A549 (cell line): Measurements from ENCODE around the gene ZNF23. TPM values are rescaled to one million over a fixed set of nuclear protein-coding genes. Genes with fewer than 3 reads are reported as not detected.

Experiments used
- ATAC-seq, 2 experiments: fragments of 200-7000 bp in 1 of 2; fragments of >200 bp in 1 of 2; cut with Nextera tagmentation in 1 of 2; cut with Tn5 transposase in 1 of 2; 3 replicates each; pipeline versions ENCODE4 v1.8.0 to v1.9.1; 2018 to 2020; ENCODE audit warnings: mild to moderate bottlenecking in 1 of 2, moderate library complexity in 1 of 2
- CTCF ChIA-PET: fragments of 300-600 bp; sonication (Branson Sonifier 250); formaldehyde crosslinking; extraction: SDS; loops from one replicate; lab custom pipeline; 2021; ENCODE audit warnings: antibody characterized with exemption, inconsistent platforms; lab: Yijun Ruan, JAX
- POLR2A ChIA-PET: fragments of 350-600 bp; formaldehyde crosslinking; extraction: SDS; loops from one replicate; lab custom pipeline; 2021; ENCODE audit warnings: antibody characterized with exemption, inconsistent platforms; lab: Yijun Ruan, JAX
- DNase-seq, 2 experiments: peaks; one replicate each; pipeline versions ENCODE4 v3.0.0 to v3.0.0-alpha.2; 2011 to 2016; ENCODE audit warnings: low read depth in 1 of 2, low spot score in 1 of 2
- FAIRE-seq: peaks from 2 replicates; lab custom pipeline; 2011; peaks lifted over from hg19 to GRCh38; lab: Jason Lieb, UNC
- H3K27ac ChIP-seq, 2 experiments: fragments of >200 bp; sonication (Bioruptor Twin); formaldehyde crosslinking; 3 replicates each; pipeline ENCODE4 v1.5.1; 2016 to 2017
- H3K4me1 ChIP-seq: fragments of >200 bp; sonication (Bioruptor Twin); formaldehyde crosslinking; 3 replicates; pipeline ENCODE4 v1.6.1; 2016
- H3K4me2 ChIP-seq: fragments of >200 bp; sonication (Bioruptor Twin); formaldehyde crosslinking; 3 replicates; pipeline ENCODE4 v1.6.1; 2016
- H3K4me3 ChIP-seq: fragments of >200 bp; sonication (Bioruptor Twin); formaldehyde crosslinking; 3 replicates; pipeline ENCODE4 v1.5.1; 2016
- H3K9me3 ChIP-seq: fragments of >200 bp; sonication (Bioruptor Twin); formaldehyde crosslinking; 3 replicates; pipeline ENCODE4 v1.6.1; 2016
- CBX2 ChIP-seq: fragments of 200-600 bp; sonication (generic); IDR thresholded peaks from 2 replicates; pipeline ENCODE4 v1.6.1; 2016; ENCODE audit warnings: low read depth, mild to moderate bottlenecking, borderline replicate concordance
- CHD4 ChIP-seq: fragments of 200-600 bp; sonication (generic); IDR thresholded peaks from 2 replicates; pipeline ENCODE4 v1.6.1; 2016; ENCODE audit warnings: antibody characterized with exemption, mild to moderate bottlenecking, borderline replicate concordance
- E2F6 ChIP-seq: IDR thresholded peaks from 2 replicates; pipeline ENCODE4 v1.6.1; 2012; ENCODE audit warnings: low read depth, borderline replicate concordance
- ELK1 ChIP-seq: fragments of 150-350 bp; IDR thresholded peaks from 2 replicates; pipeline ENCODE4 v1.6.1; 2014; ENCODE audit warnings: low read depth, mild to moderate bottlenecking, low read length
- ESRRA ChIP-seq: fragments of 150-350 bp; IDR thresholded peaks from 2 replicates; pipeline ENCODE4 v1.6.1; 2014; ENCODE audit warnings: mild to moderate bottlenecking, low read length, borderline replicate concordance
- FOSB ChIP-seq: fragments of 250-450 bp; sonication (Bioruptor Pico); IDR thresholded peaks from 2 replicates; pipeline ENCODE4 v1.5.0; 2020; ENCODE audit warnings: mild to moderate bottlenecking, moderate library complexity
- FOSL2 ChIP-seq, 2 experiments: fragments of 450-650 bp in 1 of 2; fragments of >200 bp in 1 of 2; sonication (Bioruptor Twin) in 1 of 2; formaldehyde crosslinking; IDR thresholded peaks; 2 replicates each; pipeline versions ENCODE4 v1.5.0 to v1.6.1; 2016 to 2020; ENCODE audit warnings: mild to moderate bottlenecking in 1 of 2, moderate library complexity in 1 of 2
- FOXS1 ChIP-seq: fragments of 250-450 bp; sonication (Bioruptor Pico); IDR thresholded peaks from 2 replicates; pipeline ENCODE4 v1.5.0; 2020; ENCODE audit warnings: mild to moderate bottlenecking, moderate library complexity
- HOXB13 ChIP-seq: fragments of 250-450 bp; sonication (Bioruptor Pico); IDR thresholded peaks from 2 replicates; pipeline ENCODE4 v1.5.0; 2020; ENCODE audit warnings: low read depth, mild to moderate bottlenecking, moderate library complexity
- HOXB5 ChIP-seq: fragments of 250-450 bp; sonication (Bioruptor Pico); IDR thresholded peaks from 2 replicates; pipeline ENCODE4 v1.5.0; 2020; ENCODE audit warnings: mild to moderate bottlenecking, moderate library complexity
- JUNB ChIP-seq: fragments of >200 bp; sonication (Bioruptor Twin); formaldehyde crosslinking; IDR thresholded peaks from 2 replicates; pipeline ENCODE4 v1.6.1; 2016
- MAZ ChIP-seq: fragments of 150-350 bp; IDR thresholded peaks from 2 replicates; pipeline ENCODE4 v1.6.1; 2014; ENCODE audit warnings: antibody characterized with exemption, low read depth, low read length, borderline replicate concordance
- MYC ChIP-seq: IDR thresholded peaks from 2 replicates; pipeline ENCODE4 v1.6.1; 2012; ENCODE audit warnings: mild to moderate bottlenecking, inconsistent platforms, low read length, improper control_type of control experiment, borderline replicate concordance
- NPAS2 ChIP-seq: fragments of 250-450 bp; sonication (Bioruptor Pico); IDR thresholded peaks from 2 replicates; pipeline ENCODE4 v1.8.0; 2022; ENCODE audit warnings: mild to moderate bottlenecking, moderate library complexity, borderline replicate concordance
- POLR2A ChIP-seq: IDR thresholded peaks from 2 replicates; pipeline ENCODE4 v1.6.1; 2012; ENCODE audit warnings: mild to moderate bottlenecking, low read length
- RAD21 ChIP-seq, 2 experiments: fragments of >200 bp in 1 of 2; sonication (Bioruptor Twin) in 1 of 2; formaldehyde crosslinking in 1 of 2; IDR thresholded peaks in 1 of 2; conservative IDR thresholded peaks in 1 of 2; 2 replicates in 1 of 2; 3 replicates in 1 of 2; pipeline ENCODE4 v1.6.1; 2012 to 2018; ENCODE audit warnings: inconsistent platforms in 1 of 2
- TFCP2L1 ChIP-seq: fragments of 250-450 bp; sonication (Bioruptor Pico); IDR thresholded peaks from 2 replicates; pipeline ENCODE4 v1.5.0; 2021; ENCODE audit warnings: mild to moderate bottlenecking
- ZFP36 ChIP-seq: fragments of 450-650 bp; IDR thresholded peaks from 2 replicates; pipeline ENCODE4 v1.6.1; 2014; ENCODE audit warnings: borderline replicate concordance; ENCODE audit not compliant: partially characterized antibody
- ZNF302 ChIP-seq: fragments of 250-450 bp; sonication (Bioruptor Pico); IDR thresholded peaks from 2 replicates; pipeline ENCODE4 v1.9.0; 2021; ENCODE audit warnings: inconsistent platforms, mild to moderate bottlenecking, moderate library complexity
- ZSCAN20 ChIP-seq: fragments of 250-450 bp; sonication (Bioruptor Pico); IDR thresholded peaks from 2 replicates; pipeline ENCODE4 v1.8.0; 2022; ENCODE audit warnings: mild to moderate bottlenecking, moderate library complexity
- WGBS: methylation state at CpG from one replicate; pipeline ENCODE4 v1.1.6; 2017; ENCODE audit errors: missing lambda C conversion rate; 5-methylcytosine and 5-hydroxymethylcytosine counted together
- polyA plus RNA-seq, 4 experiments: library from polyadenylated mRNA; depleted of rRNA in 3 of 4; stranded (reverse); fragments of >200 nt; fragmentation: RNase III in 1 of 4; extraction: RNeasy Plus Mini Kit Qiagen cat#74134 plus additional on column Dnase treatment in 1 of 4; gene quantifications; 2 replicates in 3 of 4; 3 replicates in 1 of 4; pipeline ENCODE4 v1.2.3, GENCODE V29; 2011 to 2017
- TF ChIP-seq, protein P1 (sequence below): fragments of >200 bp; sonication (Bioruptor Twin); formaldehyde crosslinking; IDR thresholded peaks from 3 replicates; pipeline ENCODE4 v1.6.1; 2016

Gene ZNF23
- polyA plus RNA-seq, 2 of the 4 experiments (the other 2 are of a cell fraction): 7.1 to 8.7 TPM

GRCh38 chr16:71459510-71459909, 2.5 kb downstream of the ZNF23 start:
- POLR2A ChIA-PET: no interaction called here
- no peak for FAIRE-seq
- no peak for DNase-seq
- Histone ChIP-seq H3K4me3 (no peak overlapping the region), H3K27ac (no peak overlapping the region), H3K4me1 (0 out of 3 replicates have a peak, but pooled peaks cover 7% of the 10 kb centered on the region), H3K4me2 (no peak overlapping the region)
- CTCF ChIA-PET: interaction anchor here (1.8 to 6.2 kb wide), 2 partner anchors 47 to 152 kb away, joined by 4 to 24 read pairs; no protein-coding TSS in a partner anchor
- ATAC-seq: no peak
- no peak for TF ChIP-seq ZSCAN20 (CRISPR knock-in tag)
- TF ChIP-seq, all 56 proteins: peak for 0
- H3K9me3 ChIP-seq: peaks cover 16% of the 10 kb centered on the region; the same call in 1 of the 3 replicates

GRCh38 chr16:71456801-71457200, 5.2 kb downstream of the ZNF23 start:
- no peak overlapping the region for H3K4me3 ChIP-seq
- ChIA-PET POLR2A (no interaction called here), CTCF (interaction anchor here (0.6 to 6.2 kb wide), 2 partner anchors 31 to 44 kb away, joined by 3 to 24 read pairs; no protein-coding TSS in a partner anchor)
- ATAC-seq (no peak), FAIRE-seq (no peak), DNase-seq (no peak)
- TF ChIP-seq E2F6: no peak
- H3K4me2 ChIP-seq: no peak overlapping the region
- 0 out of 3 replicates have a peak, but pooled peaks cover 7% of the 10 kb centered on the region for H3K4me1 ChIP-seq
- H3K27ac ChIP-seq: no peak overlapping the region
- H3K9me3 ChIP-seq: peaks cover 40% of the 10 kb centered on the region
- WGBS: 89% methylated on average over 4 of the region's 4 CpGs

- Histone ChIP-seq H3K4me2 (no peak overlapping the region), H3K27ac (no peak overlapping the region), H3K4me3 (no peak overlapping the region), H3K4me1 (no peaks in the 10 kb centered on the region), H3K9me3 (peaks cover 71% of the 10 kb centered on the region)
- TF ChIP-seq FOXS1 (CRISPR knock-in tag) (no peak), RAD21 (conservative IDR thresholded peaks at IDR 0.05 in 1 of 2, IDR thresholded peaks at IDR 0.05 in 1 of 2) (no peak), NPAS2 (CRISPR knock-in tag) (no peak), MAZ (no peak), POLR2A (no peak), ZFP36 (no peak), ZNF302 (no peak), CBX2 (no peak), CHD4 (no peak), FOSL2 (IDR thresholded peaks at IDR 0.05) (no peak), FOSL2 (CRISPR knock-in tag; IDR thresholded peaks at IDR 0.05) (no peak), HOXB13 (no peak), FOSB (CRISPR knock-in tag) (no peak), HOXB5 (CRISPR knock-in tag) (no peak), ELK1 (no peak), ESRRA (no peak), JUNB (no peak), MYC (no peak), TFCP2L1 (no peak)
- TF ChIP-seq, protein P1, sequence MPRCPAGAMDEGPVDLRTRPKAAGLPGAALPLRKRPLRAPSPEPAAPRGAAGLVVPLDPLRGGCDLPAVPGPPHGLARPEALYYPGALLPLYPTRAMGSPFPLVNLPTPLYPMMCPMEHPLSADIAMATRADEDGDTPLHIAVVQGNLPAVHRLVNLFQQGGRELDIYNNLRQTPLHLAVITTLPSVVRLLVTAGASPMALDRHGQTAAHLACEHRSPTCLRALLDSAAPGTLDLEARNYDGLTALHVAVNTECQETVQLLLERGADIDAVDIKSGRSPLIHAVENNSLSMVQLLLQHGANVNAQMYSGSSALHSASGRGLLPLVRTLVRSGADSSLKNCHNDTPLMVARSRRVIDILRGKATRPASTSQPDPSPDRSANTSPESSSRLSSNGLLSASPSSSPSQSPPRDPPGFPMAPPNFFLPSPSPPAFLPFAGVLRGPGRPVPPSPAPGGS: no peak
- ChIA-PET CTCF (interaction anchor here (0.9 to 1.0 kb wide), 2 partner anchors 40 to 158 kb away, joined by 3 read pairs; no protein-coding TSS in a partner anchor), POLR2A (interaction anchor here (0.5 kb wide), 1 partner anchor 154 kb away, joined by 3 read pairs; no protein-coding TSS in a partner anchor)
- DNase-seq (no peak), ATAC-seq (no peak), FAIRE-seq (no peak)
Observed at GRCh38 chr16:71453036-71453435, 9.0 kb downstream of the ZNF23 start.
